HTR-8/SVneo (cell line): ENCODE data around the gene MTG2.
A peak's percentile ranks its signal among the peaks of the same experiment; 100 is the strongest.

Experiments used
- DNase-seq: peaks from one replicate; pipeline ENCODE4 v3.0.0; 2011; ENCODE audit warnings: low spot score, mixed read lengths; ENCODE audit not compliant: insufficient read length
- FAIRE-seq: peaks from 2 replicates; lab custom pipeline; 2011; peaks lifted over from hg19 to GRCh38; lab: Jason Lieb, UNC

Gene MTG2

GRCh38 chr20:62241506-62241905 lies 58.7 kb downstream of the MTG2 start:
- DNase-seq = no peak
- no peak for FAIRE-seq

- FAIRE-seq (no peak), DNase-seq (no peak)
These were observed 59.3 kb downstream of the MTG2 start for GRCh38 chr20:62242176-62242575.

- peak; percentile 51 for FAIRE-seq
- DNase-seq = no peak
These were observed 60.3 kb downstream of the MTG2 start for GRCh38 chr20:62243106-62243505.

GRCh38 chr20:62243906-62244515 lies 61.2 kb downstream of the MTG2 start:
- DNase-seq (no peak), FAIRE-seq (no peak)

GRCh38 chr20:62244644-62245108 lies 61.8 kb downstream of the MTG2 start:
- DNase-seq = no peak

GRCh38 chr20:62245911-62246280 lies 63.1 kb downstream of the MTG2 start:
- DNase-seq (no peak), FAIRE-seq (no peak)

More at GRCh38 chr20:62244644-62245108, 61.8 kb downstream of the MTG2 start:
- FAIRE-seq = no peak

- FAIRE-seq (peak; percentile 13), DNase-seq (no peak)
These were observed 63.6 kb downstream of the MTG2 start for GRCh38 chr20:62246431-62246830.

GRCh38 chr20:62246872-62247652 lies 64.2 kb downstream of the MTG2 start:
- DNase-seq (no peak), FAIRE-seq (peak; percentile 79)

GRCh38 chr20:62248890-62249560 lies 66.2 kb downstream of the MTG2 start:
- no peak for DNase-seq
- FAIRE-seq = no peak

- DNase-seq = peak; percentile 72
- peak; percentile 9 for FAIRE-seq
These were observed 69.6 kb downstream of the MTG2 start for GRCh38 chr20:62252342-62252966.
